ENCODE results near the gene C7orf57. TPM values are rescaled to one million over a fixed set of nuclear protein-coding genes. Genes with fewer than 3 reads are reported as not detected.
"Not testable (repeated sequence)": the region's sequence is repeated elsewhere in the genome, so short reads cannot be mapped to it uniquely, and the experiment has no call there.

The C7orf57 gene
- total RNA-seq, 2 donors from 2014 or later: 0.32 to 0.95 TPM

- Mint-ChIP-seq H3K36me3 (ENCODE audit: low read depth) (no peaks in the 10 kb centered on the region), H3K4me3 (peak overlapping the region; percentile 9), H3K27ac (no peak overlapping the region), H3K9me3 (no peaks in the 10 kb centered on the region), H3K4me1 (peaks cover 19% of the 10 kb centered on the region), H3K27me3 (no peaks in the 10 kb centered on the region)
- no peak for ATAC-seq (replicated peaks)
Measured at GRCh38 chr7:48046458-48046857, 11.1 kb downstream of the C7orf57 start.

GRCh38 chr7:48048113-48048512, 12.8 kb downstream of the C7orf57 start:
- Mint-ChIP-seq H3K9me3 (no peaks in the 10 kb centered on the region), H3K4me1 (peaks cover 15% of the 10 kb centered on the region), H3K36me3 (ENCODE audit: low read depth) (no peaks in the 10 kb centered on the region), H3K27ac (no peak overlapping the region), H3K27me3 (no peaks in the 10 kb centered on the region), H3K4me3 (no peak overlapping the region)
- no peak for ATAC-seq (replicated peaks)

GRCh38 chr7:48049850-48050249, 14.5 kb downstream of the C7orf57 start:
- H3K9me3 Mint-ChIP-seq: no peaks in the 10 kb centered on the region
- ATAC-seq (replicated peaks): no peak
- peaks cover 14% of the 10 kb centered on the region for H3K4me1 Mint-ChIP-seq
- no peak overlapping the region for H3K4me3 Mint-ChIP-seq
- H3K27me3 Mint-ChIP-seq: no peaks in the 10 kb centered on the region
- peak overlapping the region; percentile 25 for H3K27ac Mint-ChIP-seq
- no peaks in the 10 kb centered on the region for H3K36me3 Mint-ChIP-seq (ENCODE audit: low read depth)

GRCh38 chr7:48052748-48053147, 17.4 kb downstream of the C7orf57 start:
- no peaks in the 10 kb centered on the region for H3K9me3 Mint-ChIP-seq
- H3K4me1 Mint-ChIP-seq: peaks cover 6% of the 10 kb centered on the region
- H3K27me3 Mint-ChIP-seq: no peaks in the 10 kb centered on the region
- no peaks in the 10 kb centered on the region for H3K36me3 Mint-ChIP-seq (ENCODE audit: low read depth)
- peak overlapping the region; percentile 49 for H3K27ac Mint-ChIP-seq
- ATAC-seq (replicated peaks): peak; percentile 98
- H3K4me3 Mint-ChIP-seq: no peak overlapping the region

GRCh38 chr7:48053736-48054135, 18.4 kb downstream of the C7orf57 start:
- Mint-ChIP-seq H3K4me1 (peaks cover 6% of the 10 kb centered on the region), H3K27ac (no peak overlapping the region), H3K4me3 (no peak overlapping the region), H3K36me3 (ENCODE audit: low read depth) (no peaks in the 10 kb centered on the region), H3K27me3 (no peaks in the 10 kb centered on the region), H3K9me3 (no peaks in the 10 kb centered on the region)
- ATAC-seq (replicated peaks): no peak

GRCh38 chr7:48058990-48059389, 23.6 kb downstream of the C7orf57 start:
- Mint-ChIP-seq H3K27ac (no peak overlapping the region), H3K9me3 (peaks cover 6% of the 10 kb centered on the region), H3K36me3 (ENCODE audit: low read depth) (no peaks in the 10 kb centered on the region), H3K4me1 (no peaks in the 10 kb centered on the region), H3K4me3 (no peak overlapping the region), H3K27me3 (peaks cover 5% of the 10 kb centered on the region)
- no peak for ATAC-seq (replicated peaks)

- H3K4me3 Mint-ChIP-seq: no peak overlapping the region
- peaks cover 5% of the 10 kb centered on the region for H3K27me3 Mint-ChIP-seq
- H3K36me3 Mint-ChIP-seq (ENCODE audit: low read depth): no peaks in the 10 kb centered on the region
- H3K4me1 Mint-ChIP-seq: no peaks in the 10 kb centered on the region
- no peak for ATAC-seq (replicated peaks)
- no peak overlapping the region for H3K27ac Mint-ChIP-seq
- peaks cover 6% of the 10 kb centered on the region for H3K9me3 Mint-ChIP-seq
Measured at GRCh38 chr7:48059706-48060105, 24.4 kb downstream of the C7orf57 start.

GRCh38 chr7:48063985-48064384, 28.6 kb downstream of the C7orf57 start:
- Mint-ChIP-seq H3K4me3 (no peak overlapping the region), H3K9me3 (peaks cover 10% of the 10 kb centered on the region), H3K36me3 (ENCODE audit: low read depth) (no peaks in the 10 kb centered on the region), H3K4me1 (no peaks in the 10 kb centered on the region), H3K27ac (no peak overlapping the region), H3K27me3 (peaks cover 5% of the 10 kb centered on the region)
- no peak for ATAC-seq (replicated peaks)

- Mint-ChIP-seq H3K4me1 (no peaks in the 10 kb centered on the region), H3K27ac (no peak overlapping the region), H3K27me3 (peaks cover 5% of the 10 kb centered on the region), H3K9me3 (peaks cover 10% of the 10 kb centered on the region), H3K4me3 (no peak overlapping the region), H3K36me3 (ENCODE audit: low read depth) (no peaks in the 10 kb centered on the region)
- ATAC-seq (replicated peaks): no peak
Measured at GRCh38 chr7:48067475-48067874, 32.1 kb downstream of the C7orf57 start.

- Mint-ChIP-seq H3K27ac (peak overlapping the region; percentile 43), H3K9me3 (no peaks in the 10 kb centered on the region), H3K4me3 (no peak overlapping the region), H3K27me3 (no peaks in the 10 kb centered on the region), H3K36me3 (ENCODE audit: low read depth) (no peaks in the 10 kb centered on the region), H3K4me1 (no peaks in the 10 kb centered on the region)
- ATAC-seq (replicated peaks): peak; percentile 95
Measured at GRCh38 chr7:48074204-48074654, 38.9 kb downstream of the C7orf57 start.

GRCh38 chr7:48077423-48077822, 42.1 kb downstream of the C7orf57 start:
- no peak for ATAC-seq (replicated peaks)
- Mint-ChIP-seq H3K27ac (no peak overlapping the region), H3K4me1 (peaks cover 1% of the 10 kb centered on the region), H3K36me3 (ENCODE audit: low read depth) (no peaks in the 10 kb centered on the region), H3K27me3 (no peaks in the 10 kb centered on the region), H3K9me3 (no peaks in the 10 kb centered on the region), H3K4me3 (no peak overlapping the region)

- no peak for ATAC-seq (replicated peaks)
- no peaks in the 10 kb centered on the region for H3K9me3 Mint-ChIP-seq
- no peaks in the 10 kb centered on the region for H3K27me3 Mint-ChIP-seq
Measured at GRCh38 chr7:48078470-48078869, 43.1 kb downstream of the C7orf57 start.

GRCh38 chr7:48082378-48082777, 47.0 kb downstream of the C7orf57 start:
- H3K4me1 Mint-ChIP-seq: peaks cover 42% of the 10 kb centered on the region
- H3K9me3 Mint-ChIP-seq; H3K27me3 Mint-ChIP-seq; H3K36me3 Mint-ChIP-seq (ENCODE audit: low read depth); H3K27ac Mint-ChIP-seq: not testable (repeated sequence)
- peak; percentile 15 for ATAC-seq (replicated peaks)
- peak overlapping the region; percentile 60 for H3K4me3 Mint-ChIP-seq

More at GRCh38 chr7:48078470-48078869, 43.1 kb downstream of the C7orf57 start:
- H3K4me1 Mint-ChIP-seq: peaks cover 12% of the 10 kb centered on the region
- H3K36me3 Mint-ChIP-seq (ENCODE audit: low read depth): no peaks in the 10 kb centered on the region
- H3K27ac Mint-ChIP-seq: no peak overlapping the region
- H3K4me3 Mint-ChIP-seq: no peak overlapping the region

GRCh38 chr7:48083114-48083830, 47.9 kb downstream of the C7orf57 start:
- Mint-ChIP-seq H3K27ac (peak overlapping the region; percentile 61), H3K4me3 (peak overlapping the region; percentile 60), H3K27me3 (no peaks in the 10 kb centered on the region), H3K9me3 (no peaks in the 10 kb centered on the region), H3K36me3 (ENCODE audit: low read depth) (peaks cover 9% of the 10 kb centered on the region), H3K4me1 (peaks cover 42% of the 10 kb centered on the region)
- ATAC-seq (replicated peaks): peak; percentile 21

GRCh38 chr7:48084727-48085432, 49.5 kb downstream of the C7orf57 start:
- Mint-ChIP-seq H3K4me1 (peaks cover 42% of the 10 kb centered on the region), H3K36me3 (ENCODE audit: low read depth) (peaks cover 24% of the 10 kb centered on the region), H3K4me3 (peak overlapping the region; percentile 81), H3K27ac (peak overlapping the region; percentile 92), H3K9me3 (no peaks in the 10 kb centered on the region), H3K27me3 (no peaks in the 10 kb centered on the region)
- peak; percentile 68 for ATAC-seq (replicated peaks)

Measured in activated T-helper 17 cell treated with anti-CD3 and anti-CD28 coated beads, Interleukin-2, amount 50 U/mL, for 72 hours (primary cell).